ENCODE results near the gene ATP9A.

The ATP9A gene

GRCh38 chr20:51587145-51587544 lies 181.0 kb downstream of the ATP9A start:
- Histone ChIP-seq H3K27ac (replicated peaks) (no peak overlapping the region), H3K27me3 (ENCODE audit: insufficient read depth, poor library complexity, severe bottlenecking) (no peaks in the 10 kb centered on the region), H3K4me3 (replicated peaks; ENCODE audit: insufficient read depth, low read length) (no peak overlapping the region)
- DNase-seq (ENCODE audit: low read depth in 1 of 2, low spot score in 1 of 2) = no peak
- TF ChIP-seq CTCF (IDR thresholded peaks at IDR 0.05; ENCODE audit: insufficient read depth, low read length) (no peak), POLR2AphosphoS5 (IDR thresholded peaks at IDR 0.05; ENCODE audit: low read depth) (no peak), GABPA (IDR thresholded peaks at IDR 0.05; ENCODE audit: low read depth) (no peak), SPI1 (IDR thresholded peaks at IDR 0.05; ENCODE audit: borderline replicate concordance, low read depth) (no peak)
- TF ChIP-seq, protein P1, sequence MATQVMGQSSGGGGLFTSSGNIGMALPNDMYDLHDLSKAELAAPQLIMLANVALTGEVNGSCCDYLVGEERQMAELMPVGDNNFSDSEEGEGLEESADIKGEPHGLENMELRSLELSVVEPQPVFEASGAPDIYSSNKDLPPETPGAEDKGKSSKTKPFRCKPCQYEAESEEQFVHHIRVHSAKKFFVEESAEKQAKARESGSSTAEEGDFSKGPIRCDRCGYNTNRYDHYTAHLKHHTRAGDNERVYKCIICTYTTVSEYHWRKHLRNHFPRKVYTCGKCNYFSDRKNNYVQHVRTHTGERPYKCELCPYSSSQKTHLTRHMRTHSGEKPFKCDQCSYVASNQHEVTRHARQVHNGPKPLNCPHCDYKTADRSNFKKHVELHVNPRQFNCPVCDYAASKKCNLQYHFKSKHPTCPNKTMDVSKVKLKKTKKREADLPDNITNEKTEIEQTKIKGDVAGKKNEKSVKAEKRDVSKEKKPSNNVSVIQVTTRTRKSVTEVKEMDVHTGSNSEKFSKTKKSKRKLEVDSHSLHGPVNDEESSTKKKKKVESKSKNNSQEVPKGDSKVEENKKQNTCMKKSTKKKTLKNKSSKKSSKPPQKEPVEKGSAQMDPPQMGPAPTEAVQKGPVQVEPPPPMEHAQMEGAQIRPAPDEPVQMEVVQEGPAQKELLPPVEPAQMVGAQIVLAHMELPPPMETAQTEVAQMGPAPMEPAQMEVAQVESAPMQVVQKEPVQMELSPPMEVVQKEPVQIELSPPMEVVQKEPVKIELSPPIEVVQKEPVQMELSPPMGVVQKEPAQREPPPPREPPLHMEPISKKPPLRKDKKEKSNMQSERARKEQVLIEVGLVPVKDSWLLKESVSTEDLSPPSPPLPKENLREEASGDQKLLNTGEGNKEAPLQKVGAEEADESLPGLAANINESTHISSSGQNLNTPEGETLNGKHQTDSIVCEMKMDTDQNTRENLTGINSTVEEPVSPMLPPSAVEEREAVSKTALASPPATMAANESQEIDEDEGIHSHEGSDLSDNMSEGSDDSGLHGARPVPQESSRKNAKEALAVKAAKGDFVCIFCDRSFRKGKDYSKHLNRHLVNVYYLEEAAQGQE (IDR thresholded peaks at IDR 0.05; ENCODE audit: insufficient replicate concordance, low read depth) = no peak

DNA sequence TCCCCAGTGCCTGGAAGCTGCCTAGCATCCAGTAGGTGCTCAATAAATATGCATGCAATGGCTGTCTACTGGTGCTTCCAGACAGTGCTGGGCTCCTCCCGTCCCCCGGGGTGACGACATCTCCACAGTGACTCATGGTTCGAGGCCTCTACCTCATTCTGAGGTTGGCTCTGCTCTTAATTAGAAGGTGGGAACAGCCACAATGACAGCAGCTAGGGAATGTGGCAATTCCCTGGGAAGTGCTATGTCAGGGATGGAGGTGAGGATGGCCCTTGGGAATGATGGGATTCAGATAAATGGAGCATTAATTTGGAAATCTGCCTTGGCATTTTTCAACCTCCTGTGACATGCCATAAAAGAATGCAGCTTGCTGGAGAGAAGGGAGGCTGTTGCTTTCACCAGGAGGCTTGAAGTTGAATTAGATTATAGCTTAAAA lies 182.2 kb downstream of the ATP9A start:
- Histone ChIP-seq H3K27me3 (ENCODE audit: insufficient read depth, poor library complexity, severe bottlenecking) (no peaks in the 10 kb centered on the region), H3K27ac (replicated peaks) (no peak overlapping the region), H3K4me3 (replicated peaks; ENCODE audit: insufficient read depth, low read length) (no peak overlapping the region)
- DNase-seq (ENCODE audit: low read depth in 1 of 2, low spot score in 1 of 2) = peak in 1 of 2 experiments; percentile 47
- TF ChIP-seq, protein P1 (IDR thresholded peaks at IDR 0.05; ENCODE audit: insufficient replicate concordance, low read depth) = no peak
- TF ChIP-seq CTCF (IDR thresholded peaks at IDR 0.05; ENCODE audit: insufficient read depth, low read length) (no peak), GABPA (IDR thresholded peaks at IDR 0.05; ENCODE audit: low read depth) (no peak), POLR2AphosphoS5 (IDR thresholded peaks at IDR 0.05; ENCODE audit: low read depth) (no peak), SPI1 (IDR thresholded peaks at IDR 0.05; ENCODE audit: borderline replicate concordance, low read depth) (no peak)

- DNase-seq (ENCODE audit: low read depth in 1 of 2, low spot score in 1 of 2) = no peak
- Histone ChIP-seq H3K27me3 (ENCODE audit: insufficient read depth, poor library complexity, severe bottlenecking) (no peaks in the 10 kb centered on the region), H3K4me3 (replicated peaks; ENCODE audit: insufficient read depth, low read length) (no peak overlapping the region), H3K27ac (replicated peaks) (no peak overlapping the region)
- TF ChIP-seq POLR2AphosphoS5 (IDR thresholded peaks at IDR 0.05; ENCODE audit: low read depth) (no peak), GABPA (IDR thresholded peaks at IDR 0.05; ENCODE audit: low read depth) (no peak), CTCF (IDR thresholded peaks at IDR 0.05; ENCODE audit: insufficient read depth, low read length) (no peak), SPI1 (IDR thresholded peaks at IDR 0.05; ENCODE audit: borderline replicate concordance, low read depth) (no peak)
- TF ChIP-seq, protein P1 (IDR thresholded peaks at IDR 0.05; ENCODE audit: insufficient replicate concordance, low read depth) = no peak
Observed at GRCh38 chr20:51585148-51585547, 183.0 kb downstream of the ATP9A start.

All from HL-60 (cell line).